Fibroblast of lung (primary cell): ENCODE data around the gene MTERF4.

ENCODE experiments used
- CTCF ChIP-seq, 2 donors: IDR thresholded peaks in 1 of 2; conservative IDR thresholded peaks in 1 of 2; 1 replicate in 1 of 2; 2 replicates in 1 of 2; pipeline ENCODE4 v1.5.1; 2011 to 2012; ENCODE audit warnings: low read length in 2 of 2, control low read depth in 1 of 2, inconsistent platforms in 1 of 2, low read depth in 1 of 2, mild to moderate bottlenecking in 1 of 2
- EZH2 ChIP-seq: IDR thresholded peaks from 2 replicates; pipeline ENCODE4 v1.5.1; 2012; ENCODE audit warnings: low read length, control low read depth, mild to moderate bottlenecking; ENCODE audit errors: missing control alignments

GRCh38 chr2:241107031-241107783 is 5.1 kb upstream of the MTERF4 start:
- TF ChIP-seq CTCF (conservative IDR thresholded peaks at IDR 0.05 in 1 of 2, IDR thresholded peaks at IDR 0.05 in 1 of 2; ENCODE audit: low read depth in 1 of 2, low read length in 2 of 2) (no peak), EZH2 (no peak)
